Suprapubic skin (tissue), 4 donors: ENCODE data around the gene FYB2. TPM values are rescaled to one million over a fixed set of nuclear protein-coding genes. Genes with fewer than 3 reads are reported as not detected.

Experiments
- DNase-seq, 2 donors: peaks; one replicate each; pipeline ENCODE4 v3.0.0-alpha.2; 2019; ENCODE audit warnings: low spot score in 2 of 2
- H3K27ac ChIP-seq: fragments of 200-600 bp; sonication (generic); one replicate; pipeline ENCODE4 v1.5.1; 2019
- H3K27me3 ChIP-seq: fragments of 200-600 bp; sonication (generic); one replicate; pipeline ENCODE4 v1.5.1; 2019
- H3K36me3 ChIP-seq: fragments of 200-600 bp; sonication (generic); one replicate; pipeline ENCODE4 v1.5.1; 2019
- H3K4me1 ChIP-seq: fragments of 200-600 bp; sonication (generic); one replicate; pipeline ENCODE4 v1.5.1; 2019
- H3K4me3 ChIP-seq: fragments of 200-600 bp; sonication (generic); one replicate; pipeline ENCODE4 v1.5.1; 2019; ENCODE audit warnings: mild to moderate bottlenecking
- H3K9me3 ChIP-seq: fragments of 200-600 bp; sonication (generic); one replicate; pipeline ENCODE4 v1.5.1; 2019
- CTCF ChIP-seq, 2 donors: fragments of 200-600 bp in 1 of 2; fragments of 450-650 bp in 1 of 2; sonication (generic) in 1 of 2; IDR thresholded peaks; one replicate each; pipeline ENCODE4 v1.5.1; 2016 to 2019; ENCODE audit warnings: antibody characterized with exemption in 2 of 2, mild to moderate bottlenecking in 1 of 2, moderate library complexity in 1 of 2
- EP300 ChIP-seq: sonication (generic); formaldehyde crosslinking; IDR thresholded peaks from one replicate; pipeline ENCODE4 v1.6.1; 2017; ENCODE audit warnings: antibody characterized with exemption
- POLR2A ChIP-seq, 2 donors: fragments of 450-650 bp; IDR thresholded peaks; one replicate each; pipeline ENCODE4 v1.6.1; 2017; ENCODE audit warnings: antibody characterized with exemption in 2 of 2, mild to moderate bottlenecking in 2 of 2, moderate library complexity in 2 of 2
- POLR2AphosphoS5 ChIP-seq, 3 donors: sonication (generic); formaldehyde crosslinking; IDR thresholded peaks; one replicate each; pipeline ENCODE4 v1.6.1; 2017; ENCODE audit warnings: antibody characterized with exemption in 3 of 3
- WGBS: methylation state at CpG from one replicate; pipeline ENCODE4 v1.1.5; 2018; 5-methylcytosine and 5-hydroxymethylcytosine counted together
- total RNA-seq, 4 donors: library from RNA; depleted of rRNA; stranded (reverse); fragments of >200 nt; gene quantifications; one replicate each; pipeline ENCODE4 v1.1.0, GENCODE V29; 2016

The FYB2 gene
- total RNA-seq, 4 donors from 2014 or later: 0.57 TPM; not detected in 3

GRCh38 chr1:56797065-56797685 lies 22.0 kb downstream of the FYB2 start:
- no peaks in the 10 kb centered on the region for H3K27me3 ChIP-seq
- no peak overlapping the region for H3K4me3 ChIP-seq
- DNase-seq: no peak
- H3K36me3 ChIP-seq: no peaks in the 10 kb centered on the region
- H3K27ac ChIP-seq: no peak overlapping the region
- no peaks in the 10 kb centered on the region for H3K9me3 ChIP-seq
- WGBS: 36% methylated on average over 4 of the region's 5 CpGs
- TF ChIP-seq CTCF (IDR thresholded peaks at IDR 0.05): no peak
- TF ChIP-seq POLR2A (IDR thresholded peaks at IDR 0.05): no peak
- H3K4me1 ChIP-seq: peaks cover 5% of the 10 kb centered on the region

DNA sequence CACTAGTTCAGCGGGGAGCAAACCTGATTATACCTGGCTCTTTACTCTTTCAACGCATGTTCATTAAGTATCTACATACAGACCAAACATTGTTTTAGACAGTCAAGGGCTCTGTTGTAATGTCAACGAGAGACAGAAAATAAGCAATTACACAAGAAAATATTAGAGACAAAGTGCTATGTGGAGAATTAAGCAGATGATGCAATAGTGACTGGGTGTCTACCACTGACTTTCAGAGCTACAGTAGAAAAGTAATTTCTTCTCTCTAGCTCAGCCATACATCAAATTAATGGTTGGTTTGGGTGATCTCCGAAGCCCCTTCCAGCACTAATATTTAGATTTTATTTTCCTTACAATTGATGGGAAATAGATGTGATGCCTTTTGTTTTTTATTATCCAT lies 23.3 kb downstream of the FYB2 start:
- Histone ChIP-seq H3K36me3 (no peaks in the 10 kb centered on the region), H3K4me3 (no peak overlapping the region), H3K27me3 (no peaks in the 10 kb centered on the region), H3K4me1 (peaks cover 5% of the 10 kb centered on the region), H3K27ac (no peak overlapping the region), H3K9me3 (no peaks in the 10 kb centered on the region)
- TF ChIP-seq EP300 (no peak), CTCF (IDR thresholded peaks at IDR 0.05) (no peak)
- no peak for DNase-seq
- 90% methylated on average over 4 of the region's 4 CpGs for WGBS

GRCh38 chr1:56790036-56790435 lies 29.2 kb downstream of the FYB2 start:
- 89% methylated on average over 3 of the region's 3 CpGs for WGBS
- no peaks in the 10 kb centered on the region for H3K4me1 ChIP-seq
- no peaks in the 10 kb centered on the region for H3K36me3 ChIP-seq
- no peak overlapping the region for H3K4me3 ChIP-seq
- TF ChIP-seq POLR2A (IDR thresholded peaks at IDR 0.05) (no peak), EP300 (no peak), POLR2AphosphoS5 (IDR thresholded peaks at IDR 0.05) (no peak), CTCF (IDR thresholded peaks at IDR 0.05) (no peak)
- DNase-seq: no peak
- no peak overlapping the region for H3K27ac ChIP-seq
- H3K9me3 ChIP-seq: no peaks in the 10 kb centered on the region
- H3K27me3 ChIP-seq: peaks cover 3% of the 10 kb centered on the region

GRCh38 chr1:56788588-56788987 lies 30.6 kb downstream of the FYB2 start:
- Histone ChIP-seq H3K4me3 (no peak overlapping the region), H3K27ac (no peak overlapping the region), H3K27me3 (peaks cover 3% of the 10 kb centered on the region), H3K9me3 (no peaks in the 10 kb centered on the region), H3K4me1 (no peaks in the 10 kb centered on the region), H3K36me3 (no peaks in the 10 kb centered on the region)
- DNase-seq: no peak
- TF ChIP-seq POLR2AphosphoS5 (IDR thresholded peaks at IDR 0.05) (no peak), CTCF (IDR thresholded peaks at IDR 0.05) (no peak), POLR2A (IDR thresholded peaks at IDR 0.05) (no peak), EP300 (no peak)
- 39% methylated on average over 6 of the region's 6 CpGs for WGBS

DNA sequence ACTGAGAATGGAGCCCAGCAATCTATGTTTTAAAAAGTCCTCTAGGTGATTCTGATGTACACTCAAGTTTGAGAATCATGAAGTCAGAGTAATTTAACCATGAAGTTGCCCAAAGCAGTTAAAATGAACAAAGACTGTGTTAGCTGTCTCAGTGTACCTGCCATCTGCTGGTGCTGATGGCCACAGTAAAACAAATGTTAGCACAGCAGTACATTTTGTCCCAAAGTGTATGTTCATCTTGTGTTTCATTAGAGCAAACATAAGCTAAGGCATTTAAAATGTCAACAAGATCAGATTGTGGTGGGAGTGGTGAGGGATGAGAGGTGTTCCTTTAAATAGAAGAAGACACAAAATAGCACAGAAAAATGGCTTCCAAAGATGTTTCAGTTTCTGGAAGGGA lies 31.1 kb downstream of the FYB2 start:
- no peak for TF ChIP-seq POLR2AphosphoS5 (IDR thresholded peaks at IDR 0.05)
- no peak for TF ChIP-seq POLR2A (IDR thresholded peaks at IDR 0.05)
- no peak for TF ChIP-seq EP300
- no peak for TF ChIP-seq CTCF (IDR thresholded peaks at IDR 0.05)
- DNase-seq: no peak
- Histone ChIP-seq H3K27me3 (peaks cover 3% of the 10 kb centered on the region), H3K4me1 (no peaks in the 10 kb centered on the region), H3K9me3 (no peaks in the 10 kb centered on the region), H3K27ac (no peak overlapping the region), H3K4me3 (no peak overlapping the region), H3K36me3 (no peaks in the 10 kb centered on the region)
